DND-41 (cell line): ENCODE data around the gene MTMR4.

Experiments
- EZH2 ChIP-seq: IDR thresholded peaks from 3 replicates; pipeline ENCODE4 v1.6.1; 2012; ENCODE audit warnings: borderline replicate concordance, low read depth, mild to moderate bottlenecking, moderate library complexity, low read length, inconsistent platforms; ENCODE audit not compliant: severe bottlenecking
- TF ChIP-seq, protein P1 (sequence below): IDR thresholded peaks from 2 replicates; pipeline ENCODE4 v1.5.1; 2012; ENCODE audit warnings: borderline replicate concordance, low read length, moderate library complexity, mild to moderate bottlenecking; ENCODE audit not compliant: poor library complexity, severe bottlenecking; ENCODE audit errors: extremely low read depth

DNA sequence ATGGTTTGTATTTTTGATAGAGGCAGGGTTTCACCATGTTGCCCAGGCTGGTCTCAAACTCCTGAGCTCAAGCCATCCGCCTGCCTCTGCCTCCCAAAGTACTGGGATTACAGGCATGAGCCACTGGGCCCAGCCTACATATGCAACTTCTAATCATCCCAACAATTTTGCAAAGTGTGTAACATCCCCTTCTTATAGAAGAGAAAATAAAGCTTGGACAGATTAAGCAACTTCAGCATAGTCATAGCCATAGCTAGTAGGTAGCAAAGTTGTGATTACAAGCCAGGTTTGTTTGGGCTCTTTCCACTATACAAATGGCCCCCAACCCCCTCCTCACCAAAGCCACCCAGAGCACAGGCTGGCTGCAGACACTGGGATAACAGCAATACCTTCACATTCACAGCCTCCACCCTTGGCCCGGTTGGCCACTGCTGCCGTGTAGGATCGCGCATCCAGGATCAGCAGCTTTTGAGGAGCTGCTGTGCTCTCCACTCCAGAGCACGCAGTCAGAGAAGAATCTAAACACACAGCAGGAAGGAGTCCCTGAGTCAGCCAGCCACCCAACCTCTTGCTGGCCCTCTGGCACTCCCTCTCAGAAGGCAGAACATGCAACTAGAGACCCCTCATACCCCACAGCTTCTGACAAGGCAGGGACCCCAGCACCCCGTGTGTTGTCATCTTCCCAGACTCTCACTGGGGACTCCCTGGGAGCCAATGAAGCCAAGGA lies 7.9 kb downstream of the MTMR4 start:
- TF ChIP-seq, protein P1, sequence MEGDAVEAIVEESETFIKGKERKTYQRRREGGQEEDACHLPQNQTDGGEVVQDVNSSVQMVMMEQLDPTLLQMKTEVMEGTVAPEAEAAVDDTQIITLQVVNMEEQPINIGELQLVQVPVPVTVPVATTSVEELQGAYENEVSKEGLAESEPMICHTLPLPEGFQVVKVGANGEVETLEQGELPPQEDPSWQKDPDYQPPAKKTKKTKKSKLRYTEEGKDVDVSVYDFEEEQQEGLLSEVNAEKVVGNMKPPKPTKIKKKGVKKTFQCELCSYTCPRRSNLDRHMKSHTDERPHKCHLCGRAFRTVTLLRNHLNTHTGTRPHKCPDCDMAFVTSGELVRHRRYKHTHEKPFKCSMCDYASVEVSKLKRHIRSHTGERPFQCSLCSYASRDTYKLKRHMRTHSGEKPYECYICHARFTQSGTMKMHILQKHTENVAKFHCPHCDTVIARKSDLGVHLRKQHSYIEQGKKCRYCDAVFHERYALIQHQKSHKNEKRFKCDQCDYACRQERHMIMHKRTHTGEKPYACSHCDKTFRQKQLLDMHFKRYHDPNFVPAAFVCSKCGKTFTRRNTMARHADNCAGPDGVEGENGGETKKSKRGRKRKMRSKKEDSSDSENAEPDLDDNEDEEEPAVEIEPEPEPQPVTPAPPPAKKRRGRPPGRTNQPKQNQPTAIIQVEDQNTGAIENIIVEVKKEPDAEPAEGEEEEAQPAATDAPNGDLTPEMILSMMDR: no peak
- no peak for TF ChIP-seq EZH2
